Measurements from ENCODE around the gene PREX1. TPM values are rescaled to one million over a fixed set of nuclear protein-coding genes. Genes with fewer than 3 reads are reported as not detected.
"Not testable (repeated sequence)": the region's sequence is repeated elsewhere in the genome, so short reads cannot be mapped to it uniquely, and the experiment has no call there.

Gene PREX1
- total RNA-seq, 1 donor from 2014 or later, result 78.2 TPM

GRCh38 chr20:48813930-48814546 is 13.8 kb downstream of the PREX1 start:
- peaks cover 63% of the 10 kb centered on the region for H3K4me1 ChIP-seq
- H3K4me3 ChIP-seq, result no peak overlapping the region
- no peaks in the 10 kb centered on the region for H3K36me3 ChIP-seq
- TF ChIP-seq CTCF (IDR thresholded peaks at IDR 0.05), result no peak
- intact Hi-C loops (cut with DNase I), result no loop called here
- ATAC-seq, result no peak
- H3K27me3 ChIP-seq (ENCODE audit: low read depth), result peaks cover 14% of the 10 kb centered on the region
- no peak overlapping the region for H3K27ac ChIP-seq
- no peaks in the 10 kb centered on the region for H3K9me3 ChIP-seq
- no peak for DNase-seq

- DNase-seq, result no peak
- Histone ChIP-seq H3K27ac (no peak overlapping the region), H3K9me3 (no peaks in the 10 kb centered on the region), H3K4me1 (peaks cover 63% of the 10 kb centered on the region), H3K27me3 (ENCODE audit: low read depth) (peaks cover 14% of the 10 kb centered on the region), H3K36me3 (no peaks in the 10 kb centered on the region), H3K4me3 (no peak overlapping the region)
- no peak for TF ChIP-seq CTCF (IDR thresholded peaks at IDR 0.05)
- intact Hi-C loops (cut with DNase I), result no loop called here
- ATAC-seq, result no peak
These were observed 14.4 kb downstream of the PREX1 start for GRCh38 chr20:48813446-48813747.

- DNase-seq (no peak), ATAC-seq (peak in 1 of 2 donors; percentile 21)
- Histone ChIP-seq H3K27ac (no peak overlapping the region), H3K36me3 (no peaks in the 10 kb centered on the region), H3K4me3 (no peak overlapping the region), H3K4me1 (peaks cover 66% of the 10 kb centered on the region), H3K9me3 (no peaks in the 10 kb centered on the region), H3K27me3 (ENCODE audit: low read depth) (peaks cover 20% of the 10 kb centered on the region)
- no peak for TF ChIP-seq CTCF (IDR thresholded peaks at IDR 0.05)
- intact Hi-C loops (cut with DNase I), result no loop called here
These were observed 15.0 kb downstream of the PREX1 start for GRCh38 chr20:48812600-48813445.

- Histone ChIP-seq H3K27me3 (ENCODE audit: low read depth) (peaks cover 27% of the 10 kb centered on the region), H3K4me1 (peaks cover 61% of the 10 kb centered on the region)
- H3K27ac ChIP-seq; intact Hi-C loops (cut with DNase I); DNase-seq; H3K36me3 ChIP-seq; H3K9me3 ChIP-seq; ATAC-seq; H3K4me3 ChIP-seq: not testable (repeated sequence)
These were observed 15.7 kb downstream of the PREX1 start for GRCh38 chr20:48812114-48812513.

GRCh38 chr20:48809673-48810072 is 18.1 kb downstream of the PREX1 start:
- Histone ChIP-seq H3K36me3 (no peaks in the 10 kb centered on the region), H3K27me3 (ENCODE audit: low read depth) (peaks cover 27% of the 10 kb centered on the region), H3K27ac (no peak overlapping the region), H3K9me3 (peaks cover 7% of the 10 kb centered on the region), H3K4me3 (no peak overlapping the region), H3K4me1 (peaks cover 61% of the 10 kb centered on the region)
- ATAC-seq (no peak), DNase-seq (no peak)
- no peak for TF ChIP-seq CTCF (IDR thresholded peaks at IDR 0.05)
- intact Hi-C loops (cut with DNase I), result no loop called here

- peaks cover 56% of the 10 kb centered on the region for H3K4me1 ChIP-seq
- no peak overlapping the region for H3K27ac ChIP-seq
- no peak for DNase-seq
- H3K36me3 ChIP-seq, result no peaks in the 10 kb centered on the region
- intact Hi-C loops (cut with DNase I), result no loop called here
- no peak overlapping the region for H3K4me3 ChIP-seq
- H3K9me3 ChIP-seq, result peaks cover 7% of the 10 kb centered on the region
- TF ChIP-seq CTCF (IDR thresholded peaks at IDR 0.05), result no peak
- peaks cover 27% of the 10 kb centered on the region for H3K27me3 ChIP-seq (ENCODE audit: low read depth)
- ATAC-seq, result no peak
These were observed 19.3 kb downstream of the PREX1 start for GRCh38 chr20:48808382-48809034.

Measured in lower lobe of right lung (tissue), 2 donors.